SKM-1 (cell line): ENCODE data around the gene DENND1C.

Experiments used
- DNase-seq: peaks from one replicate; lab custom pipeline; 2025; ENCODE audit not compliant: unreplicated experiment; lab: John Stamatoyannopoulos, UW

Gene DENND1C, protein sequence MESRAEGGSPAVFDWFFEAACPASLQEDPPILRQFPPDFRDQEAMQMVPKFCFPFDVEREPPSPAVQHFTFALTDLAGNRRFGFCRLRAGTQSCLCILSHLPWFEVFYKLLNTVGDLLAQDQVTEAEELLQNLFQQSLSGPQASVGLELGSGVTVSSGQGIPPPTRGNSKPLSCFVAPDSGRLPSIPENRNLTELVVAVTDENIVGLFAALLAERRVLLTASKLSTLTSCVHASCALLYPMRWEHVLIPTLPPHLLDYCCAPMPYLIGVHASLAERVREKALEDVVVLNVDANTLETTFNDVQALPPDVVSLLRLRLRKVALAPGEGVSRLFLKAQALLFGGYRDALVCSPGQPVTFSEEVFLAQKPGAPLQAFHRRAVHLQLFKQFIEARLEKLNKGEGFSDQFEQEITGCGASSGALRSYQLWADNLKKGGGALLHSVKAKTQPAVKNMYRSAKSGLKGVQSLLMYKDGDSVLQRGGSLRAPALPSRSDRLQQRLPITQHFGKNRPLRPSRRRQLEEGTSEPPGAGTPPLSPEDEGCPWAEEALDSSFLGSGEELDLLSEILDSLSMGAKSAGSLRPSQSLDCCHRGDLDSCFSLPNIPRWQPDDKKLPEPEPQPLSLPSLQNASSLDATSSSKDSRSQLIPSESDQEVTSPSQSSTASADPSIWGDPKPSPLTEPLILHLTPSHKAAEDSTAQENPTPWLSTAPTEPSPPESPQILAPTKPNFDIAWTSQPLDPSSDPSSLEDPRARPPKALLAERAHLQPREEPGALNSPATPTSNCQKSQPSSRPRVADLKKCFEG

DNA sequence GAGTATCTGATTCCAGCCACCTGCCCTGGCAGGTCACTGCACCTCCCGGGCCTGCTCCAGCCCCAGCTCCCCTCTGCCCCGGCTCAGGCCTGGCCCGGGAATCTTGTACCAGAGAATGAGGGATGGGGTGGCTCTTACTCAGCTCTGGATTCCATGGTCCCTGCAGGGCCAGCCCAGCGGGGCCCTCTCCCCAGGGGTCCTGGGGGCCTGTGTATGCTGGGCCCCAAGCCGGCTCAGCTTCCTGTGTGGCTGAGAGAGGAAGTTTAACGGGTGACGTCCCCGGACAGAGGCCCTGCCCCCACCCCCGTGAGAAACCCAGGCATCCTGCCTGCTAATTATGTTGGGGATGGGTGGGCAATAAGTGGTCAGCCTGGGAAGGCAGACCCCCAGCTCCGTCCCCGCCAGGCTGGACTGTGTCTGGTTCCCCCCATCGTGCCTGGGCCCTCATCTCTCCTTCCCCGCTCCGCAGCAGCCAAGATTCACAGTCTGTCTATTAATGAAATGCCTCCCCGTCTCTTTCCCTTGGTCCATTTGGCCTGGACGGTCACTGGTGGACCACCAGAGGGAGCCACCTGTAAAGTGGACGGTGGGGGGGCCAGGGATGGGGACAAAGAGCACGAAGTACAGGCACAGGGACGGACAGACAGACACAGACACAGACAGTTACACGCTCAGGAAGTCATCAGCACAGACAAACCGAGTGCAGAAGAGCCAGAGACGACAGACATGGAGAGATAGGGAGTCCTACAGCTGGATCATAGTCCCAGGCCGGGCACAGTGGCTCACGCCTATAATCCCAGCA is at the start of gene DENND1C:
TSS of gene DENND1C (minus strand) at position 247 of the 802 bp plus-strand sequence. CDS start at position 155, 92 bp downstream.
- DNase-seq, result peak; percentile 25

- DNase-seq, result peak; percentile 66
Observed at GRCh38 chr19:6530386-6531162, 49.0 kb upstream of the DENND1C start, which contains the start of gene TNFSF9. TSS of gene TNFSF9 (plus strand) at chr19:6531026. CDS start at chr19:6531037, 11 bp downstream.

- no peak for DNase-seq
Observed at GRCh38 chr19:6529937-6530385, 48.4 kb upstream of the DENND1C start.

DNA sequence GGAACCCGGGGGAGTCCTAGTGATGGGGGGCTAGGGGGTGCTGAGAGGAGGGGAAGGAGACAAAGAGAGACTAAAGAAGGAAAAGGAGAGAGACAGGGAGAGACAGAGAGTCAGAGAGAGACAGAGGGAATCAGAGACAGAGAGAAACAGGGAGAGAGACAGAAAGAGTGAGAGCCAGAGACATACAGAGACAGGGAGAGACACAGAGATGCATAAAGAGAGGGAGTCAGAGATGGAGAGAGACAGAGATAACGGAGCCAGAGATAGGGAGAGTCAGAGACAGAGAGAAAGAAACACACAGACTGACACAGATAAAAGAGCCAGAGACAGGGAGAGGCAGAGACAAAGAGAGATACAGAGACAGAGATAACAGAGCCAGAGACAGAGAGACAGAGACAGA is 47.8 kb upstream of the DENND1C start:
- DNase-seq, result no peak

DNA sequence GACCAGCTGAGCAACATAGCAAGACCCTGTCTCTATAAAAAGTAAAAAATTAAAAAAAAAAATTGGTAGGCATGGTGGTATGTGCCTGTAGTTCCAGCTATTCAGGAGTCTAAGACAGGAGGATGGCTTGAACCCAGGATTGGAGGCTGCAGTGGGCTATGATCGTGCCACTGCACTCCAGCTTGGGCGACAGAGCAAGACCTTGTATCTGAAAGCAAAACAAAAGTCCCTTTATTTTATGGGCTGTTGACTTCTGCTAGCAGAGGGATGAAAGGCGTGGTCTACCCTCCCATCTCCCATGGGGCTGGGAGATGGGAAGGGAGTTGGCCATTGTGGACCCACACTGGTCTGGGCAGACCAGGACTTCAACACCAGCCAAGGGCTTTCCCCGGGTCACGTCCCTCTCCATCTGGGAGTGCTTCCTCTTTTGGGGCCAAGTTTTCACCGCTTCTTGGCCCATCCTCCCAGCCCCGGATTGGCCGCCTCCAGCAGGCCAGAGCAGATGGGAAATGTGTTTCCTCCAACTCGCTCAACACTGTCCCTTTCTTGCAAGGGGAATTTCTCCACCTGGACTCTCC is 47.0 kb upstream of the DENND1C start:
- peak; percentile 66 for DNase-seq

GRCh38 chr19:6527893-6528543 is 46.4 kb upstream of the DENND1C start:
- DNase-seq, result no peak

DNA sequence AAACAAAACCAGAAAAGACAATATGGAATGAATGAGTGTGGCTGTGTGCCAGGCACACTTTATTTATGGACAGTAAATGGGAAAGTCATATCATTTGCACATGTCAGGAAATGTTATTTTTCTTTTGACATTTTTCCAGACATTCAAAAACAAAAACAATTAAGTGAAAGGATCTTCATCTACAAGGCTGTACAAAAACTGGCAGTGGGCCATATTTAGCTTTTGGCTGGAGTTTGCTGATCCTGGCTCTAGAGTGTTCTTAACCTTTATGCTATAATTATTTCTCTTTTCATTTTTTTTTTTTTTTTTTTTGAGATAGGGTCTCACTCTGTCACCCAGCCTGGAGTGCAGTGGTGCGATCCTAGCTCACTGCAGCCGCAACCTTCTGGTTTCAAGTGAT is 42.7 kb upstream of the DENND1C start:
- no peak for DNase-seq

DNA sequence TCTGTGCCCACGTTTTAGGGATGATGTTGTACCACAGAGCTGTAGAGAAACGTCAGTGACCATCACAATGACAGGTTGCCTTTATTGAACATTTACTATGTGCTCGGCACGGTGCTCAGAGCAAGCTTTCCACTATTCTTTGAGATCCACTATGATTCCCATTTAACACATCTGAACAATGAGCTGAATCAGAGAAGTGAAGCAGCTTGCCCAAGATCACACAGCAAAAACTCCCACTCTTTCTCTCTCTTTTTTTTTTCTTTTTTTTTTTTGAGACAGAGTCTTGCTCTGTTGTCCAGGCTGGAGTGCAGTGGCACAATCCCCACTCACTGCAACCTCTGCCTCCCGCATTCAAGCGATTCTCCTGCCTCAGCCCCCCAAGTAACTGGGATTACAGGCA is 41.1 kb upstream of the DENND1C start:
- no peak for DNase-seq

DNA sequence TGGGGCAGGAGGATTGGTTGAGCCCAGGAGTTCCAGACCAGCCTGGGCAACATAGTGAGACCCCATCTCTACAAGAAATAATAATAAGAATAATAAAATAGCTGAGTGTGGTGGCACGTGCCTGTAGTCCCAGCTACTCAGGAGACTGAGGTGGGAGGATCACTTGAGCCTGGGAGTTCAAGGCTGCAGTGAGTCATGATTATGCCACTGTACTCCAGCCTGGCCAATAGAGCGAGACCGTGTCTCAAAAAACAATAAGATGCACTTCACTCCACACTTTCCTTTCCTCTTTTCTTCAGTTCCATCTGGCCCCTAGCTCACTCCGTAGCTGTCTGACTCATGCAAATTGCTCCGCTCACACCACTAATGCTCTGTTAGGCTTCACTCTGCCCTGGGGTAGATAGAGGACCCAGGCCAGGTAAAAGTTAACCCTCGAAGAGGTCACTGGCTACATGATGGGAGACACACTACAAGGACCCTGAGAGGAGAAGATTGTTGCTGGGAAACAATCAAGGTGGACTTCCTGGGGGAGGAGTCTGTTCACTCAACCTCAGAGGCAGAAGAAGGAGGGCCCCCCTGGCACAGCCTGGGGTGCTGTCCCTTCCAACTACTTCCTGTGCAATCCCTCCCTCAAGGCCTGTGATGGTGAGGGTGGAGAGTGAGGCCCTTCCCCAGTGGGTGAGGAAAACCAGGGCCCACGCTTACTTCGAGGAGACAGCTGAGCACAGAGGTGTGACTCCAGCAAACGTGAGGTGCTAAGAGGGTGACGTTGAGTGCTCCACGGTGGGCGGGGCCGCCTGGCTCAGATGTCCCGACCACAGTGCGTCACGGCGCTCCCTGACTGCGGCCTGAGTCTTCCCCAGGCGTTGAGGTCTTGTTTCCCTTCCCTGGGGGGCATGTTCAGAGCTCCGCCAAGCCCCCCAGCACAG is 40.4 kb upstream of the DENND1C start:
- no peak for DNase-seq

GRCh38 chr19:6519289-6519688 is 37.7 kb upstream of the DENND1C start:
- no peak for DNase-seq

GRCh38 chr19:6518145-6518911 is 36.7 kb upstream of the DENND1C start:
- DNase-seq, result no peak

GRCh38 chr19:6516659-6517291 is 35.2 kb upstream of the DENND1C start:
- peak; percentile 82 for DNase-seq

DNA sequence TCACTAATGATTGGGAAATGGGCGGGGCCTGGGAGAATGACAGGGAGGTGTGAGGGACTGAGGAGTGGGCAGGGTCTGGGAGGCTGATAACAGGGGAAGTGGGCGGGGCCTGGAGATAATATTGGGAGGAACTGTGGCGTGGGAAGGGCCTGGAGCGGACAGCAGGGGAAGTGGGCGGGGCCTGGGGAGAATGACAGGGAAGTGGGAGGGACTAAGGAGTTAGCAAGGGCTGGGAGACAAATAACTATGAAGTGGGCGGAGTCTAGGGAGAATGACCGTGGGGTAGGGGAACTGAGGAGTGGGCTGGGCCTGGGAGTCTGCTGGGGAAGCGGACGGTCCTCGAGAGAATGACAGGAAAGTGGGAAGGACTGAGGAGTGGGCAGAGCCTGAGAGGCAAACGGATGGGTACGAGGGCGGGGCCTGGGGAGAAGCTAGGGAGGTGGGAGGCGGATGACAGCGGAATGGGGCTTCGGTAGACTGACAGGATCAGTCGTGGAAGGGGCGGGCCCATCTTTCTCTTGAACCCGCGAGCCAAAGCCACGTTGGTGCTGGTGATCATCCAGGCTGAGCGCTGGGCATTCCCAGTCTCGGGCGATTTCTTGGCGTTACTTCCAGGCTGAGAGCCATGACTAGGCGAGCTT is 34.6 kb upstream of the DENND1C start:
- peak; percentile 98 for DNase-seq

GRCh38 chr19:6514926-6515544 is 33.4 kb upstream of the DENND1C start:
- DNase-seq, result no peak

DNA sequence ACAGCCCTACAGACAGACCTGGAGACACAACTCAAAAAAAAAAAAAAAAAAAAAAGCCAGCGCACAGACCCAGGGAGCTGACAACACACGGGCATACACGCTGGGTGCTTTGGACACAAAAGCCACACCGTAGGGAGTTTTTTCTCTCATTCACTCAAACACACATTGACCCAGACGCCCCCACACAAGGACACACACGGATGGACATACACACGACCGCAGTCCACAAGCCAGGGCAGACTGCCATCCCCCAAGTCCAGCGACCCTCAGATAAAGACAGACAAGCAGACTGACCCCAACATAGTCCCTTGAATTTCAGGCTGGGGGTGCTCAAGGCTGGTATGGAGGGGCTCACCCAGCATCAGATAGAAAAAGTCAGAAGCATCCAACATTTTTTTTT is 32.5 kb upstream of the DENND1C start:
- no peak for DNase-seq

- DNase-seq, result no peak
Observed at GRCh38 chr19:6510618-6511017, 29.0 kb upstream of the DENND1C start.
